ENCODE results near the gene DYRK1A.

DYRK1A gene

GRCh38 chr21:37568916-37569315 lies 202.3 kb downstream of the DYRK1A start:
- DNase-seq, result no peak

- no peak for DNase-seq
Measured at GRCh38 chr21:37571442-37571841, 204.9 kb downstream of the DYRK1A start.

GRCh38 chr21:37574316-37574715 lies 207.7 kb downstream of the DYRK1A start:
- no peak for DNase-seq

- no peak for DNase-seq
Measured at GRCh38 chr21:37574751-37575150, 208.2 kb downstream of the DYRK1A start.

- DNase-seq, result no peak
Measured at GRCh38 chr21:37575580-37575979, 209.0 kb downstream of the DYRK1A start.
